AG09309 (cell line): ENCODE data around the gene TNPO2.

Source experiments
- DNase-seq: peaks from one replicate; pipeline ENCODE4 v3.0.0-alpha.2; 2010; ENCODE audit warnings: low read depth
- H3K4me3 ChIP-seq: 2 replicates; pipeline ENCODE4 v1.5.1; 2011; ENCODE audit warnings: mild to moderate bottlenecking, low read depth, low read length, moderate library complexity; ENCODE audit not compliant: control insufficient read depth
- CTCF ChIP-seq: IDR thresholded peaks from 2 replicates; pipeline ENCODE4 v1.5.1; 2011; ENCODE audit warnings: mild to moderate bottlenecking, low read depth, low read length, inconsistent platforms; ENCODE audit not compliant: insufficient read depth, control insufficient read depth; ENCODE audit errors: missing control alignments

TNPO2 gene

DNA sequence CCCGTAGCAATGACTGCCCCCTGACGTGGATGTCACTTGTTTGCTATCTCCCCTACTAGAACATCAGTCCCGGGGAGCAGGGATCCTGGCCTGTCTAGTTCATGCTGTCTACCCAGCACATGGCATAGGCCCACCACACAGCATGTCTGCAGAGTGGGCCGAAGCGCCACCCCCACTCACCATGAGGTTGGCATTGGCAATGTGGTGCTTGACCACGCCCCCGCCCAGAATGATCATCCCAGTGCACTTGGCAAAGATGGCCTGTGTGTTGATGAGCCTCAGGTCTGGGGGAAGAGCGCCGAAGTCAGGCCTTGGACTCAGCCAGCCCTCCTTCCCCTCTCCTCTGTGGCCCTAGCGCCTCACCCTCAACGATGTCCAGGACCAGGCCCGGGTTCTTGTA, 46.8 kb downstream of the TNPO2 start:
- no peak overlapping the region for H3K4me3 ChIP-seq
- TF ChIP-seq CTCF = no peak
- no peak for DNase-seq

DNA sequence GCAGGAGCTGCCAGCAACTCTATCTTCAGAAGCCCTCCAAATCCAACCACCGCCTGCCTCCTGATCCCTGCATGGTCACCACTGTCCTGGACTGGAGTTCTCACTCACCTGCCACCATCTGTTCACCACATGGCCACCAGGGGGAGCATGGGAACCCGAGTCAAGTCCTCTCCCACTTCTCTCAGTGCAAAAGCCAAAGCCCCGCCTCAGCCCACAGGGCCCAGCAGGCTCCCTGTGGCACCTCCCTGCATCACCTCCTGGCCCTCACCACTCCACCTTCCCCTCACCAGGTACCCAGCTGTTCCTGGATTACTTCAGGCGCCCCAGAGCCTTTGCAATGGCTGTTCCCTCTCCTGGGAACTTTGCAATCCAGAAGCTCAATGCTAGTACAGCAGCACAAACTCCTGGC, 47.3 kb downstream of the TNPO2 start:
- no peak overlapping the region for H3K4me3 ChIP-seq
- DNase-seq = no peak
- TF ChIP-seq CTCF = peak; percentile 92

DNA sequence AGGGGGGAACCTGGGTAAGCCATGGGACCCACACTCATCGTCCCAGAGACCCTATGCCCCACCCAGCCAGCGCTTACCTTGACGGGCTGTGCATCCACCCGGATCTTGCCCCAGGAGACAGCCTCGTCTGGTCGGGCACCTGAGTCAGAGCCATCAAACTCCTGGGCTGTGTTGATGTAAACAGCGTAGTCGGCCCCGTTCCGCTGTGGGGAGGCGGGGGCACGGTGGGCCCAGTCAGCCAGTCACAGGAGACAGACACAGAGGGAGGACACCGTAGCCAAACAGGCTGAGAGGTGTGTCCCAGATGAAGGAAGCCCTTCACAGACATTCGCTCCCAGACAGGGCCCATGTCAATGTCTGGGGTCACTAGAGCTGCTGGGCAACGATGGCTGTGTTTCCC, 47.8 kb downstream of the TNPO2 start:
- DNase-seq = no peak
- no peak overlapping the region for H3K4me3 ChIP-seq
- no peak for TF ChIP-seq CTCF

- no peak overlapping the region for H3K4me3 ChIP-seq
- TF ChIP-seq CTCF = no peak
- no peak for DNase-seq
Observed at GRCh38 chr19:12675399-12675798, 48.3 kb downstream of the TNPO2 start.

DNA sequence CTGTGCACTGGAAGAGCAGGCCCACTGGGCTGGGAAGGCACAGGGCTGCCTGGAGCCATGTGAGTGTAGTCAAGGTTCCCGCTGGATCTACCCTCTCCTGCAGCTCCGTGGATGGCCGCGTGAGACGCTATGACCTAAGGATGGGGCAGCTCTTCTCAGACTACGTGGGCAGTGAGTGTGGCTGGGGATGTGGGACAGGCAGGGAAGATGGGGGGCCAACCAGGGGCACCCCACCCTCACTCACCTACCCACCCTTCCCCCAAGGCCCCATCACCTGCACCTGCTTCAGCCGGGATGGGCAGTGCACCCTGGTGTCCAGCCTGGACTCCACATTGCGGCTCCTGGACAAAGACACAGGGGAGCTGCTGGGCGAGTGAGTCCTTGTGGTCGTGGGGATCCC, 51.0 kb downstream of the TNPO2 start:
- no peak for TF ChIP-seq CTCF
- DNase-seq = no peak

GRCh38 chr19:12670159-12670928, 53.4 kb downstream of the TNPO2 start:
- H3K4me3 ChIP-seq = peak overlapping the region; percentile 72
- TF ChIP-seq CTCF = no peak
- no peak for DNase-seq

More for the DNA sequence above, 51.0 kb downstream of the TNPO2 start:
- no peak overlapping the region for H3K4me3 ChIP-seq
